Amniotic epithelial cell (primary cell): ENCODE data around the gene ALDH1B1.
"Not testable (repeated sequence)": the region's sequence is repeated elsewhere in the genome, so short reads cannot be mapped to it uniquely, and the experiment has no call there.

ENCODE experiments used
- DNase-seq: peaks from one replicate; pipeline ENCODE4 v3.0.0-alpha.2; 2010; ENCODE audit warnings: low read depth

The ALDH1B1 gene

GRCh38 chr9:38387066-38387465 lies 5.4 kb upstream of the ALDH1B1 start:
- DNase-seq, result no peak

- DNase-seq, result no peak
These were observed 4.8 kb upstream of the ALDH1B1 start for GRCh38 chr9:38387751-38388150.

DNA sequence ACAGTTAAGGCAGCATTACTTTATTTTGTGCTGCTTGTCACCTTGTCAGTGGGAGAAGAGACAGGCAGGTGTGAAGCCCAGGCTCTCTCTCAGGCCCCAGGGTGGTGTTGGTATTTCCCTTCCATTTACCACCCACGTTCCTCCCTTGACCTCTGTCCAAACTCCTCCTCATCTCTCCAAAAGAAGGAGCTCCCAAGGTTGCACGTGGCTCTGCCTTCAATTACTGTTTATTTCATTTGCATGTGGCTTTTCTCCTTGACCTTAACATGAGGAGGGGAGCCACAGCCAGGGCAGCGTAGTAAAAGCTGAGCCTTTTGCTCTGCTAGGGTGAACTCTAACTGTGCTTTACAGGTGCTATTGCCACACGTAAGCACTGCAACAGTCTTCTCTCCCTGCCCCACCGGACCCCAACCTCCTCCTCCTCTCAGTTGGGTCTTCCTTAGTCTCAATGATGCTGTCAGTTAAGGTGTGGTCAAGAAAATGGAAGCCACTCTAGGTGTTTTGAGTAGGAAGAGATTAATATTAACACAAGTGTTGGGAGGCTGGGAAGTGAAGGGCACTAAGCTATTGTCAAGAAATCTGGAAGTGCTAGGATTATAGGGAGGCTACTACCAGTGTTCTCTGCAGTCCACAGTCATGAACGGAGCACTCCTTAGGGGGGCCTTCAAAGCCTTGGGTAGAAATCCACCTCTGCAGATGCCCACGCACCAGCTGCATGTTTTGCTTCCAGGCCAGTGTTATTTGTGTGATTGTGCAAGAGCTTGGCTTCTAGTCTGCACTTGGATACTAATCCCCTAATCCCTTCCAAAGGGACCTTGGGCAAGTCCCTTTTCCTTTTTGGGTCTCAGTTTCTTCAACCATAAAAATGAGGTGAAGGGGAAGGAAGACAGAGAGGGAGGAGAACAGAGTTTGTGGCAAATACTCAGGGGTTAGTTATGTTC lies 3.9 kb upstream of the ALDH1B1 start:
- DNase-seq, result peak; percentile 75

GRCh38 chr9:38389313-38389712 lies 3.2 kb upstream of the ALDH1B1 start:
- DNase-seq, result peak; percentile 35

DNA sequence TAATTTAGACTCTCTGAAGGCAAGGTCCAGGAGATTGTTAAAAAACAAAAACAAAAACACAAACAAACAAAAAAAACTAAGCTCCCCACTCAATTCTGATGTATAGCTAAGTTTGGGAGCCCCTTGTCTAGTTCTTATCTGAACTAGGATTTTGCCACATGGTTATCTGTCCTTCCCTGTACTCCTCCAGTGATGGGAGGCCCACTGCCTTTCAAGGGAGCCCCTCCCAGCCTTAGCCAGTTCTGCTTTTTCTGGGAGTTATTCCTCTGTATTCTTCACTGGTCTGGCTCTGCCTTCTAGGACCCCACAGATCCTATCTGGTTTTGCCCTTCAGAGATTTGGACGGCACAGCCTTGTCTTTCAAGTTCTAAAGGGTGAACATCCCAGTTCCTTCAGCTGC lies 2.1 kb upstream of the ALDH1B1 start:
- DNase-seq, result no peak

GRCh38 chr9:38390851-38391250 lies 1.7 kb upstream of the ALDH1B1 start:
- DNase-seq, result no peak

GRCh38 chr9:38391278-38392118 lies 1.0 kb upstream of the ALDH1B1 start:
- DNase-seq, result no peak

DNA sequence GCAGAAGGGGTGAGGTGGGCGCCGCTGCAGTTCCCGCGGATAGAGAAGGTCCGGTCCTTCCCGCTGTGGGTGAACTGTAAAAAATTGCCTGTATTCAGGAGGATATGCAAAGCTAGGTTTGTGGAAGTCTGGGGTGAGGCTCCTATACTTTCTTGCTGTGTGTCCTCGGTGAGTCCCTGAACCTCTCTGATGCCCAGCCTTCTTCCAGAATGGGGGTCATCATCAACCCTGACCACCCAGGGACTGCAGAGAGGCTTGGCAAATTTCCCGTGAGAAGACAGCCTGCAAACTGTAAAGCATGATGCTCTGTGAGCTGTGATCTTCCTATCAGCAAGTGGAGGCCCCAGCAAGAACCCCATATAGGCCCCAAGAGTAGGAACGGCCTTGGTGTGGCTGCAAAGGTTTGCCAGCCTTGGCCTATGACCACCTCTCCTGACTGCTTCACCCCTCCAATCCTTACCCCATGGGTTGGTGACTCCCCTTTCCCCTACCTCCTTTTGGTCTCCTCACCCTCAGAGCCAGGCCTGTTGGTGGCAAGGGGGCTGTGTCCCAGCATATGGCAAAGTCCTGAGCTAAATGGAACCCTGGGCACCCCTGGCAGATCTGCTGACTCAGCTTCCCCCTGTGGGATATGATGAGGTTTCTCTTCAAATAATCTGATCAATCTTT lies 760 bp downstream of the ALDH1B1 start:
- DNase-seq, result no peak

DNA sequence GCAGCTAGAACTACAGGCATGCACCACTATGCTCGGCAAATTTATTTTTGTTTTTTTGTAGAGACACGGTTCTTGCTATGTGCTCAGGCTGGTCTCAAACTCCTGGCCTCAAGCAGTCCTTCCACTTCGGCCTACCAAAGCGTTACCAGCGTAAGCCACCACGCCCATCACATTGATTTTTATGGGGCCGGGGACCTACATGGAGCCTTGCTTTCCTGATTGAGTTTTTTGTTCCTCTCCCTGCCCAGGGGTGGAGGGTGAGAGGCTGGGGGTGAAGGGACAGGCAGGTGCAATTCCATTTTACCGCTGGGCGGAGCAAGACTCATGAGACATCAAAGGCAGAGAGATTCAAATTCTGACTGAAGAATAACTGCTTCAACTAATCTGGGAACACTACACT lies 1.9 kb downstream of the ALDH1B1 start:
- DNase-seq, result no peak

DNA sequence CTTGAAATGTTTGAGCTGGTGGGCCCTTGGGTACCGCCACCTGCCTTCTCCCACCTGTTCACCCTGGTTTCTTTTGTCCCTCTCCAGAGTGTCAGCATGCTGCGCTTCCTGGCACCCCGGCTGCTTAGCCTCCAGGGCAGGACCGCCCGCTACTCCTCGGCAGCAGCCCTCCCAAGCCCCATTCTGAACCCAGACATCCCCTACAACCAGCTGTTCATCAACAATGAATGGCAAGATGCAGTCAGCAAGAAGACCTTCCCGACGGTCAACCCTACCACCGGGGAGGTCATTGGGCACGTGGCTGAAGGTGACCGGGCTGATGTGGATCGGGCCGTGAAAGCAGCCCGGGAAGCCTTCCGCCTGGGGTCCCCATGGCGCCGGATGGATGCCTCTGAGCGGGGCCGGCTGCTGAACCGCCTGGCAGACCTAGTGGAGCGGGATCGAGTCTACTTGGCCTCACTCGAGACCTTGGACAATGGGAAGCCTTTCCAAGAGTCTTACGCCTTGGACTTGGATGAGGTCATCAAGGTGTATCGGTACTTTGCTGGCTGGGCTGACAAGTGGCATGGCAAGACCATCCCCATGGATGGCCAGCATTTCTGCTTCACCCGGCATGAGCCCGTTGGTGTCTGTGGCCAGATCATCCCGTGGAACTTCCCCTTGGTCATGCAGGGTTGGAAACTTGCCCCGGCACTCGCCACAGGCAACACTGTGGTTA lies 3.3 kb downstream of the ALDH1B1 start:
- no peak for DNase-seq

- DNase-seq, result no peak
These were observed 3.8 kb downstream of the ALDH1B1 start for GRCh38 chr9:38396371-38396671.

DNA sequence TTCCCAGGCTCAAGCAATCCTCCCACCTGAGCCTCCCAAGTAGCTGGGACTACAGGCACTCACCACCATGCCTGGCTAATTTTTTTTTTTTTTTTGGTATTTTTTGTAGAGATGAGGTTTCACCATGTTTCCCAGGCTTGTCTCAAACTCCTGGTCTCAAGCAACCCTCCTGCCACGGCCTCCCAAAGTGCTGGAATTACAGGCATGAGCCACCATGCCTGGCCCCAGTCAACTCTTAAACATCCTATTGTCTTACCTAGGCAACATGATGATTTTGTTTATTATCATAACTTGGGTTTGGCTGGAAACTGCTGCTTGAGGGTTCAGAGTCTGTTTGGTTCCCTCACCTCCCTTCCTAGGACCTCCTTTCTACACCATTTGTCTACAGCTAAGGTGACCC lies 6.7 kb downstream of the ALDH1B1 start:
- DNase-seq, result not testable (repeated sequence)

DNA sequence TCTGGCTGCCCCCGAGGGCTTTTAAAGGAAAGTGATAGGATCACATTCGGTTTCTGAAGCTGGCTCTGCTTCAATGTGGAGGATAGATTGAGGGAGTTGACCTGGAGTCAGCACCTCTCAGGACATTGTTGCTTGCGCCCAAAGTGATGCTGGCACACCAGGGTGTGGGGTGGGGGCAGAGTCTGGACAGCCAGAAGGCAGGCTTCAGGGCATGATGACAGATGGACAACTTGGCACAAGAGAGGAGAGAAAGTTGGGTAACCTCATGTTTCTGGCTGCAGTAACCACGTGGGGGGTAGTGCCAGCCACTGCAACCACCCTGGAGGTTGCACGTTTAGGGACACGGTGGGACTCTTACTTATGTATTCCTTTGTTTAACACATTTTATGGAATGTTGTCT lies 9.5 kb downstream of the ALDH1B1 start:
- no peak for DNase-seq

DNA sequence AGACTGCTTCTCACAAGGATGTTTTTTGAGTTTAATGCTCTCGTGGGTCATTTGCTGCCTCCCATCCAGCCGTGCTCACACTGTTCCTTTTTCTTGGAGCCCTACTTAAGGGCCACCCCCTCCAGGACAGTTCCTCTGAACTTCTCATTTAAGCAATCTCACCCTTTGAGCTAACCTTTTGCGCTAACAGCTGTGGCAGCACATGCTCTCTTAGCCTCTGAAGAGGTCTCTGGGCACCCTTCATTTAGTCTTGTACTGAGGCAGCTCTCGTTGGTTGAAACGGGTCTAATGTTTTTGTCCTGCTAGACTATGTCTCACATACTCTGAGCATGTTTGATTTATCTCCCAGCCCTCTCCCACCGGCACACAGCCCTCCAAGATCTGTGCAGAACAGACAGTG lies 11.8 kb downstream of the ALDH1B1 start:
- no peak for DNase-seq

DNA sequence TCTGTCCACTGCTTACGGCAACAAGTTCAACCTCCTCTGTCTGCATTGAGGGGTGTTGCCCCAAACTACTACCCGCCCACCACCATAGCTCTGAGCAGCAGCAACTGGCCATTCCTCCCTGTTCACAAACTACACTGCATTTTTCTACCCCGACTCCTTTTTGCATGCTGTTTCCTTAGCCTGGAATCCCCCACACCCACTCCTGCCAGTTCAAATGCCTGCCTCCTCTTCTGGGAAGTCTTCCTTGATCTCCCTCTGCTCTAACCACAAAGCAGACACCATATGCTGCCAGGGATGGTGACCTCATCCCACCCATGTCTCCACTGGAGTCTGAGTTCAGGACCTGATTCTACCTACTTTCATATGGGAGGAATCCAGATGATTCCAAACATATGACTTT lies 13.3 kb downstream of the ALDH1B1 start:
- peak; percentile 21 for DNase-seq

- no peak for DNase-seq
These were observed 14.1 kb downstream of the ALDH1B1 start for GRCh38 chr9:38406476-38407186.

DNA sequence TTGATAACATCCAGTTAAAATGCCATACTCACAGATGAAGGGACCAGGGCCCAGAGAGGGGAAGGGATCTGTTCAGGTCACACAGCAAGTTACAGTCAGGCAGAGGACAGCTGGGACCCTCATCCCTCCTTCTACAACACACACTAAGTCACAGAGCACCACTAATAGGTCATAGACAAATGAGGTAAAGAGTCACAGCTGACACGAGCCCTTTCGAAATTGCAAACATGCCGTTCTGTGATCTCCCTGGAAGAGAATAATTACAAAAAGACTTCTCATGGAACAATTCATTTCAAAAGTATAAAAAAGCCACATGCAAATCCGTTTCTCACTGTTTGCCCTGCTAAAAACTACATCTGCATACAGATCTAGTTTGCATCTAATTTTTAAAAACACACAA lies 16.2 kb downstream of the ALDH1B1 start:
- DNase-seq, result no peak

GRCh38 chr9:38412751-38413150 lies 20.2 kb downstream of the ALDH1B1 start:
- no peak for DNase-seq

GRCh38 chr9:38413283-38413682 lies 20.8 kb downstream of the ALDH1B1 start:
- DNase-seq, result no peak

DNA sequence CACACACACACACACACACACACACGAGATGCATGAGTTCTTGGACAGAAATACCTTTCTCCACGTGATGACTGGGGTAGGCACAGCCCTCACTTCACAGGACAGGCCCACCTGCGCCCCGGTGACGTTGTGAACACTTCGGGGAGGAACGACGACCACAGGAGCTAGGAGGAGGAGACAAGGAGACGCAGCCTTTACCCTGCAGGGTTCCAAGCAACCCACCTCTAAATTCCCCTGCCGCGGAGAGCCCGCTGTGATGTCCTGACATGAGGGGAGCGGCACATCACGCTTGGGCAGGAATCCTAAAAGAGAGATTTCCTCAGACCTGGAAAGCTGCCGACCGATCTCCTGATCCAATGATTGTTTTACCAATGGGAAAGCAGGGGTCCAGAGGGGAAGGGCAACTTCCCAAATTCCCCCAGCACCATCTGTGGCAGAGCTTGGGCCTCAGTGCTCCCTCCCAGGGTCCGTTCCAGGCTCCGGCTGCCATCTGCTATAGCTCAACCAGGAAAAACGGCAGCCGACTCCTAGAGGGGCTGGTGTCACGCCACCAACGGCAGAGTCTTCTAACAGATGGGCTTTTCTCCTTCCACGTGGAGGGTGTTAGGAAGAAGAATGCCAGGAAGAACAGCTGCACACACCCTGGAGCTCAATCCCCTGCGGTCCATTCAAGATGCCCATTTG lies 21.7 kb downstream of the ALDH1B1 start:
- DNase-seq, result no peak

GRCh38 chr9:38415856-38416255 lies 23.4 kb downstream of the ALDH1B1 start:
- no peak for DNase-seq
